Neuronal stem cell (in vitro differentiated cells): ENCODE measurements around the gene FMO5.

Experiments used
- DNase-seq: peaks from one replicate; pipeline ENCODE4 v3.0.0-alpha.2; 2013; ENCODE audit warnings: low spot score
- H2AFZ ChIP-seq: one replicate; pipeline ENCODE4 v1.6.1; 2013; ENCODE audit warnings: mild to moderate bottlenecking, low read length, inconsistent platforms
- H2AK5ac ChIP-seq: 2 replicates; pipeline ENCODE4 v1.6.1; 2013; ENCODE audit warnings: low read depth, mild to moderate bottlenecking, inconsistent platforms, low read length, moderate library complexity, mixed read lengths
- H2BK120ac ChIP-seq: 2 replicates; pipeline ENCODE4 v1.6.1; 2013; ENCODE audit warnings: low read depth, mild to moderate bottlenecking, inconsistent platforms, low read length, moderate library complexity, mixed read lengths
- H2BK12ac ChIP-seq: one replicate; pipeline ENCODE4 v1.6.1; 2013; ENCODE audit warnings: low read length, inconsistent platforms
- H2BK15ac ChIP-seq: 2 replicates; pipeline ENCODE4 v1.6.1; 2013; ENCODE audit warnings: mild to moderate bottlenecking, low read length, inconsistent platforms, mixed read lengths
- H2BK5ac ChIP-seq: one replicate; pipeline ENCODE4 v1.6.1; 2013; ENCODE audit warnings: inconsistent platforms, mild to moderate bottlenecking, low read length, moderate library complexity
- H3K14ac ChIP-seq: one replicate; pipeline ENCODE4 v1.6.1; 2013; ENCODE audit warnings: low read length, inconsistent platforms
- H3K18ac ChIP-seq: 2 replicates; pipeline ENCODE4 v1.6.1; 2013; ENCODE audit warnings: low read length, inconsistent platforms
- H3K23ac ChIP-seq: 2 replicates; pipeline ENCODE4 v1.6.1; 2013; ENCODE audit warnings: low read depth, mild to moderate bottlenecking, mixed read lengths, low read length, inconsistent platforms; ENCODE audit not compliant: poor library complexity
- H3K27ac ChIP-seq: replicated peaks from 3 replicates; pipeline ENCODE4 v1.5.1; 2013; ENCODE audit warnings: low read length, inconsistent platforms
- H3K27me3 ChIP-seq, 3 experiments: 2 replicates each; pipeline ENCODE4 v1.6.1; 2013; ENCODE audit warnings: low read length in 3 of 3, mild to moderate bottlenecking in 2 of 3, inconsistent platforms in 1 of 3, low read depth in 1 of 3, mixed read lengths in 1 of 3, moderate library complexity in 1 of 3; ENCODE audit not compliant: control insufficient read depth in 3 of 3, insufficient read depth in 3 of 3
- H3K36me3 ChIP-seq, 2 donors: replicated peaks in 1 of 2; 2 replicates each; pipeline ENCODE4 v1.6.1; 2013; ENCODE audit warnings: low read length in 2 of 2; ENCODE audit not compliant: control insufficient read depth in 2 of 2, insufficient read depth in 2 of 2
- H3K4ac ChIP-seq: 2 replicates; pipeline ENCODE4 v1.6.1; 2013; ENCODE audit warnings: inconsistent platforms, mild to moderate bottlenecking, low read length, moderate library complexity
- H3K4me1 ChIP-seq, 2 donors: 1 replicate in 1 of 2; 2 replicates in 1 of 2; pipeline ENCODE4 v1.6.1; 2013; ENCODE audit warnings: low read length in 2 of 2, low read depth in 1 of 2; ENCODE audit not compliant: control insufficient read depth in 2 of 2, insufficient read depth in 1 of 2
- H3K4me2 ChIP-seq: one replicate; pipeline ENCODE4 v1.6.1; 2013; ENCODE audit warnings: mild to moderate bottlenecking, low read length, inconsistent platforms; ENCODE audit not compliant: insufficient read depth, poor library complexity, severe bottlenecking
- H3K4me3 ChIP-seq, 2 donors: 2 replicates each; pipeline ENCODE4 v1.5.1; 2013; ENCODE audit warnings: low read length in 2 of 2, mild to moderate bottlenecking in 2 of 2, inconsistent platforms in 1 of 2, moderate library complexity in 1 of 2
- H3K79me1 ChIP-seq: one replicate; pipeline ENCODE4 v1.6.1; 2013; ENCODE audit warnings: low read depth, mild to moderate bottlenecking, inconsistent platforms, low read length, moderate library complexity
- H3K9ac ChIP-seq: one replicate; pipeline ENCODE4 v1.6.1; 2013; ENCODE audit warnings: mild to moderate bottlenecking, low read depth, low read length, inconsistent platforms; ENCODE audit not compliant: poor library complexity
- H3K9me3 ChIP-seq, 2 donors: replicated peaks in 1 of 2; 2 replicates each; pipeline versions ENCODE3 to v1.6.1; 2013; ENCODE audit warnings: low read length in 2 of 2, mild to moderate bottlenecking in 2 of 2, inconsistent platforms in 1 of 2, low read depth in 1 of 2, mixed read lengths in 1 of 2, moderate library complexity in 1 of 2; ENCODE audit not compliant: control insufficient read depth in 2 of 2, insufficient read depth in 1 of 2
- H4K8ac ChIP-seq: one replicate; pipeline ENCODE4 v1.6.1; 2013; ENCODE audit warnings: low read depth, mild to moderate bottlenecking, inconsistent platforms, low read length, moderate library complexity
- H4K91ac ChIP-seq: one replicate; pipeline ENCODE4 v1.6.1; 2013; ENCODE audit warnings: low read length, low read depth, mild to moderate bottlenecking, inconsistent platforms; ENCODE audit not compliant: poor library complexity
- WGBS, 2 donors: extraction: QIAGEN DNeasy Blood & Tissue Kit; methylation state at CpG; one replicate each; pipeline ENCODE4 v1.1.7; 2013; ENCODE audit warnings: missing lambda C conversion rate in 2 of 2, mixed read lengths in 1 of 2; ENCODE audit not compliant: insufficient read length in 2 of 2, insufficient replicate concordance in 1 of 2; ENCODE audit errors: extremely low coverage in 2 of 2; 5-methylcytosine and 5-hydroxymethylcytosine counted together

Gene FMO5

GRCh38 chr1:147260956-147261355 is 35.8 kb upstream of the FMO5 start:
- Histone ChIP-seq H3K4me3 (no peak overlapping the region), H2BK12ac (no peak overlapping the region), H2BK120ac (no peak overlapping the region), H3K27ac (no peak overlapping the region), H3K36me3 (peaks cover 13 to 97% of the 10 kb centered on the region in 2 donors), H3K4ac (no peak overlapping the region), H3K14ac (no peak overlapping the region), H3K27me3 (no peaks in the 10 kb centered on the region), H3K9ac (no peak overlapping the region), H3K4me2 (no peak overlapping the region), H3K79me1 (peaks cover 1% of the 10 kb centered on the region), H2BK15ac (no peak overlapping the region), H4K8ac (no peak overlapping the region), H3K18ac (no peak overlapping the region), H3K23ac (no peak overlapping the region), H3K4me1 (no peaks in the 10 kb centered on the region), H3K9me3 (no peaks in the 10 kb centered on the region), H2AFZ (no peak overlapping the region), H2AK5ac (no peak overlapping the region), H4K91ac (no peak overlapping the region), H2BK5ac (no peak overlapping the region)
- no peak for DNase-seq
- WGBS, 2 donors, result no CpG with 5 or more reads among the region's 4 CpGs

GRCh38 chr1:147252540-147252939 is 27.4 kb upstream of the FMO5 start:
- Histone ChIP-seq H2AK5ac (no peak overlapping the region), H3K9me3 (peaks cover 3 to 11% of the 10 kb centered on the region in 2 donors), H3K36me3 (peaks cover 8 to 43% of the 10 kb centered on the region in 2 donors), H3K4me1 (peaks cover 0 to 4% of the 10 kb centered on the region in 2 donors), H3K23ac (no peak overlapping the region), H4K91ac (no peak overlapping the region), H2BK12ac (no peak overlapping the region), H2BK5ac (no peak overlapping the region), H3K4me2 (no peak overlapping the region), H3K18ac (no peak overlapping the region), H3K27me3 (no peaks in the 10 kb centered on the region), H2BK120ac (no peak overlapping the region), H3K4me3 (no peak overlapping the region), H3K9ac (no peak overlapping the region), H3K14ac (no peak overlapping the region), H3K4ac (no peak overlapping the region), H3K79me1 (peaks cover 3% of the 10 kb centered on the region), H4K8ac (no peak overlapping the region), H2AFZ (no peak overlapping the region), H3K27ac (no peak overlapping the region), H2BK15ac (no peak overlapping the region)
- DNase-seq, result no peak
- WGBS, 2 donors, result no CpG with 5 or more reads among the region's 9 CpGs

GRCh38 chr1:147247656-147248238 is 22.6 kb upstream of the FMO5 start:
- DNase-seq, result no peak
- H2AK5ac ChIP-seq, result no peak overlapping the region
- no peak overlapping the region for H3K4ac ChIP-seq
- H3K36me3 ChIP-seq, result peaks cover 4 to 13% of the 10 kb centered on the region in 2 donors
- no peak overlapping the region for H4K91ac ChIP-seq
- H2BK5ac ChIP-seq, result no peak overlapping the region
- no peak overlapping the region for H2AFZ ChIP-seq
- H3K14ac ChIP-seq, result no peak overlapping the region
- peaks cover 3 to 9% of the 10 kb centered on the region in 2 donors for H3K4me1 ChIP-seq
- no peak overlapping the region for H3K23ac ChIP-seq
- H2BK15ac ChIP-seq, result no peak overlapping the region
- H3K27ac ChIP-seq, result peak overlapping the region; percentile 78
- H3K27me3 ChIP-seq, result peaks cover 0 to 2% (median 0%) of the 10 kb centered on the region in 3 experiments
- H3K18ac ChIP-seq, result no peak overlapping the region
- H3K9me3 ChIP-seq, result peaks cover 0 to 20% of the 10 kb centered on the region in 2 donors
- H3K4me2 ChIP-seq, result no peak overlapping the region
- H2BK120ac ChIP-seq, result no peak overlapping the region
- H4K8ac ChIP-seq, result no peak overlapping the region
- H2BK12ac ChIP-seq, result no peak overlapping the region
- H3K9ac ChIP-seq, result no peak overlapping the region
- H3K79me1 ChIP-seq, result peaks cover 4% of the 10 kb centered on the region
- WGBS, 2 donors, result no CpG with 5 or more reads among the region's 4 CpGs
- no peak overlapping the region for H3K4me3 ChIP-seq

- no peak overlapping the region for H3K4me3 ChIP-seq
- H3K18ac ChIP-seq, result no peak overlapping the region
- H3K4me1 ChIP-seq, result peaks cover 3 to 9% of the 10 kb centered on the region in 2 donors
- peaks cover 0 to 20% of the 10 kb centered on the region in 2 donors for H3K9me3 ChIP-seq
- no peak overlapping the region for H3K14ac ChIP-seq
- H2BK15ac ChIP-seq, result no peak overlapping the region
- peaks cover 4% of the 10 kb centered on the region for H3K79me1 ChIP-seq
- peaks cover 0 to 2% (median 0%) of the 10 kb centered on the region in 3 experiments for H3K27me3 ChIP-seq
- no peak overlapping the region for H4K91ac ChIP-seq
- H2BK12ac ChIP-seq, result no peak overlapping the region
- peaks cover 4 to 6% of the 10 kb centered on the region in 2 donors for H3K36me3 ChIP-seq
- H3K23ac ChIP-seq, result no peak overlapping the region
- H2AK5ac ChIP-seq, result no peak overlapping the region
- H3K4ac ChIP-seq, result no peak overlapping the region
- no peak overlapping the region for H2AFZ ChIP-seq
- H2BK5ac ChIP-seq, result no peak overlapping the region
- DNase-seq, result no peak
- no peak overlapping the region for H3K4me2 ChIP-seq
- WGBS, 2 donors, result no CpG with 5 or more reads among the region's 2 CpGs
- H3K9ac ChIP-seq, result no peak overlapping the region
- H3K27ac ChIP-seq, result peak overlapping the region; percentile 78
- no peak overlapping the region for H2BK120ac ChIP-seq
- H4K8ac ChIP-seq, result no peak overlapping the region
These were observed 21.9 kb upstream of the FMO5 start for GRCh38 chr1:147246910-147247655.
